Fibroblast of gingiva (primary cell): ENCODE results near the gene CELA3B.
"Not testable (repeated sequence)": the region's sequence is repeated elsewhere in the genome, so short reads cannot be mapped to it uniquely, and the experiment has no call there.

Source experiments
- DNase-seq: peaks from one replicate; pipeline ENCODE4 v3.0.0-alpha.2; 2011; ENCODE audit warnings: low read depth

CELA3B gene

GRCh38 chr1:21942959-21943640 lies 33.7 kb upstream of the CELA3B start:
- not testable (repeated sequence) for DNase-seq

- DNase-seq: no peak
Measured at GRCh38 chr1:21944733-21945073, 32.1 kb upstream of the CELA3B start.

GRCh38 chr1:21946836-21947587 lies 29.8 kb upstream of the CELA3B start:
- DNase-seq: no peak

- DNase-seq: no peak
Measured at GRCh38 chr1:21950734-21951133, 26.1 kb upstream of the CELA3B start.

GRCh38 chr1:21951226-21951870 lies 25.5 kb upstream of the CELA3B start:
- DNase-seq: no peak

- DNase-seq: no peak
Measured at GRCh38 chr1:21952786-21953520, 23.9 kb upstream of the CELA3B start.

GRCh38 chr1:21955058-21955457 lies 21.8 kb upstream of the CELA3B start:
- DNase-seq: no peak

- DNase-seq: no peak
Measured at GRCh38 chr1:21955501-21956281, 21.1 kb upstream of the CELA3B start.

- DNase-seq: no peak
Measured at GRCh38 chr1:21956720-21957552, 19.9 kb upstream of the CELA3B start.

GRCh38 chr1:21961337-21961736 lies 15.5 kb upstream of the CELA3B start:
- DNase-seq: no peak

- no peak for DNase-seq
Measured at GRCh38 chr1:21961799-21962198, 15.0 kb upstream of the CELA3B start.

GRCh38 chr1:21963477-21964217 lies 13.2 kb upstream of the CELA3B start:
- DNase-seq: peak; percentile 41

- DNase-seq: peak; percentile 16
Measured at GRCh38 chr1:21966247-21967000, 10.4 kb upstream of the CELA3B start.

GRCh38 chr1:21967216-21967615 lies 9.6 kb upstream of the CELA3B start:
- DNase-seq: not testable (repeated sequence)

GRCh38 chr1:21969066-21969465 lies 7.8 kb upstream of the CELA3B start:
- DNase-seq: not testable (repeated sequence)

GRCh38 chr1:21970523-21970922 lies 6.3 kb upstream of the CELA3B start:
- DNase-seq: not testable (repeated sequence)

- not testable (repeated sequence) for DNase-seq
Measured at GRCh38 chr1:21972973-21973441, 3.8 kb upstream of the CELA3B start.

GRCh38 chr1:21973948-21974347 lies 2.9 kb upstream of the CELA3B start:
- not testable (repeated sequence) for DNase-seq

- not testable (repeated sequence) for DNase-seq
Measured at GRCh38 chr1:21974699-21975098, 2.1 kb upstream of the CELA3B start.
